Hepatocyte (in vitro differentiated cells): Measurements from ENCODE around the gene ENO2. TPM values are rescaled to one million over a fixed set of nuclear protein-coding genes. Genes with fewer than 3 reads are reported as not detected.

Experiments
- DNase-seq: peaks from one replicate; pipeline ENCODE4 v3.0.0-alpha.2; 2016; ENCODE audit warnings: low spot score
- H2AFZ ChIP-seq: fragments of 200-600 bp; sonication (generic); 2 replicates; pipeline ENCODE4 v1.6.0; 2016; ENCODE audit warnings: antibody characterized with exemption, mild to moderate bottlenecking
- H3K27ac ChIP-seq: fragments of 200-600 bp; sonication (generic); 2 replicates; pipeline ENCODE4 v1.5.1; 2016; ENCODE audit warnings: mild to moderate bottlenecking
- H3K27me3 ChIP-seq: fragments of 200-600 bp; sonication (generic); 2 replicates; pipeline ENCODE4 v1.6.1; 2016
- H3K36me3 ChIP-seq: fragments of 200-600 bp; sonication (generic); replicated peaks from 2 replicates; pipeline ENCODE4 v1.5.1; 2016; ENCODE audit warnings: low read depth; ENCODE audit not compliant: insufficient read depth
- H3K4me1 ChIP-seq: fragments of 200-600 bp; sonication (generic); 2 replicates; pipeline ENCODE4 v1.5.1; 2016; ENCODE audit warnings: mild to moderate bottlenecking, moderate library complexity; ENCODE audit not compliant: insufficient read depth
- H3K4me2 ChIP-seq: fragments of 200-600 bp; sonication (generic); 2 replicates; pipeline ENCODE4 v1.6.0; 2016
- H3K4me3 ChIP-seq: fragments of 200-600 bp; sonication (generic); 2 replicates; pipeline ENCODE4 v1.5.1; 2016; ENCODE audit warnings: mild to moderate bottlenecking
- H3K79me2 ChIP-seq: fragments of 200-600 bp; sonication (generic); 2 replicates; pipeline ENCODE4 v1.6.0; 2017; ENCODE audit warnings: mild to moderate bottlenecking
- H3K9me2 ChIP-seq: fragments of 200-600 bp; sonication (generic); replicated peaks from 2 replicates; pipeline ENCODE4 v1.6.0; 2017; ENCODE audit warnings: mild to moderate bottlenecking; ENCODE audit not compliant: insufficient read depth
- H3K9me3 ChIP-seq: fragments of 200-600 bp; sonication (generic); 2 replicates; pipeline ENCODE4 v1.5.1; 2016; ENCODE audit warnings: low read depth, mild to moderate bottlenecking
- H4K20me1 ChIP-seq: fragments of 200-600 bp; sonication (generic); 2 replicates; pipeline ENCODE4 v1.6.0; 2016; ENCODE audit warnings: mild to moderate bottlenecking; ENCODE audit not compliant: insufficient read depth, poor library complexity, severe bottlenecking
- EZH2 ChIP-seq: fragments of 200-600 bp; sonication (generic); IDR thresholded peaks from 2 replicates; pipeline ENCODE4 v1.6.1; 2016; ENCODE audit warnings: antibody characterized with exemption, mild to moderate bottlenecking, borderline replicate concordance
- EZH2phosphoT487 ChIP-seq: fragments of 200-600 bp; sonication (generic); IDR thresholded peaks from one replicate; pipeline ENCODE4 v1.6.1; 2018; ENCODE audit warnings: antibody characterized with exemption, mild to moderate bottlenecking, low read depth, moderate library complexity; ENCODE audit not compliant: unreplicated experiment, severe bottlenecking
- WGBS: methylation state at CpG from one replicate; pipeline ENCODE4 v1.1.6; 2016; ENCODE audit warnings: low lambda C conversion rate; ENCODE audit errors: missing lambda C conversion rate; 5-methylcytosine and 5-hydroxymethylcytosine counted together
- polyA plus RNA-seq: library from polyadenylated mRNA; unstranded; fragments of >200 nt; fragmentation: Nextera tagmentation; extraction: Ambion mirVana; gene quantifications from 2 replicates; pipeline ENCODE4 v1.2.1, GENCODE V29; 2016
- total RNA-seq: library from RNA; depleted of rRNA; stranded (reverse); fragments of >200 nt; gene quantifications from 2 replicates; pipeline ENCODE4 v1.2.3, GENCODE V29; 2014
- TF ChIP-seq, protein P1 (sequence below): fragments of 200-600 bp; sonication (generic); IDR thresholded peaks from 2 replicates; pipeline ENCODE4 v1.5.1; 2016; ENCODE audit warnings: antibody characterized with exemption, mild to moderate bottlenecking; ENCODE audit not compliant: poor library complexity

ENO2 gene
- total and polyA plus RNA-seq, 2 experiments from 2014 or later, result 11.8 to 14.2 TPM

DNA sequence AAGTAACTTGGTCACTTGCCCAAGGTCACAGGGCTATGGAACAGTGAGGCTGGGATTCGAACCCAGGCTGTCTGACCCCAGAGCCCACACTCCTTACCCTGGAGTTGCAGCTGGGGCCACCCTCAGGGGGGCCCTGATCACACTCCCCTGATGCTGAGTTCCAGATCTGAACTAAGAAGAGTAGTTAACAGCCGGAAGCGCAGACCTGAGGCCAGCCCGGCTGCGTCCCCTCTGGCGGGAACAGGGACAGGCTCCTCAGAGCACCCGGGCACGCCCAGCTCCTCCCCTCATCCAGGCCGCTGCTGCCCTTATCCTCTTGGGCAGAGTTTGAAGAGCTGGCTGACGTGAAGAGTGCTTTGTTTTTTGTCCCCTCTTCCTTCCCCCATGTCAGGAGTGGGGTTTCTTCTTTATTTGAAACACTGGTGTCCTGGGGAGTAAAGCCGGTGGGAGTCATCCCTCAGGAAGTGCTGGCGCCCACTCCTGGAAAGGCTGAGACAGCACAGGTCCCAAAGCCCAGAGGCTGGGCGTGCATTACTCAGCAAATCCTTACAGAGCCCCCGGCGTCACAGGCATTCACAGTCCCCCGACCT, 47.4 kb downstream of the ENO2 start:
- 15% methylated on average over 16 of the region's 16 CpGs for WGBS
- Histone ChIP-seq H3K79me2 (peaks cover 27% of the 10 kb centered on the region), H3K36me3 (no peaks in the 10 kb centered on the region), H3K4me3 (no peak overlapping the region), H3K9me3 (no peaks in the 10 kb centered on the region), H3K27ac (peak overlapping the region; percentile 100), H3K9me2 (no peaks in the 10 kb centered on the region), H3K4me2 (peak overlapping the region; percentile 84), H3K4me1 (peaks cover 17% of the 10 kb centered on the region), H2AFZ (peak overlapping the region; percentile 4), H3K27me3 (no peaks in the 10 kb centered on the region), H4K20me1 (peaks cover 6% of the 10 kb centered on the region)
- peak; percentile 89 for DNase-seq
- no peak for TF ChIP-seq EZH2phosphoT487
- TF ChIP-seq, protein P1, sequence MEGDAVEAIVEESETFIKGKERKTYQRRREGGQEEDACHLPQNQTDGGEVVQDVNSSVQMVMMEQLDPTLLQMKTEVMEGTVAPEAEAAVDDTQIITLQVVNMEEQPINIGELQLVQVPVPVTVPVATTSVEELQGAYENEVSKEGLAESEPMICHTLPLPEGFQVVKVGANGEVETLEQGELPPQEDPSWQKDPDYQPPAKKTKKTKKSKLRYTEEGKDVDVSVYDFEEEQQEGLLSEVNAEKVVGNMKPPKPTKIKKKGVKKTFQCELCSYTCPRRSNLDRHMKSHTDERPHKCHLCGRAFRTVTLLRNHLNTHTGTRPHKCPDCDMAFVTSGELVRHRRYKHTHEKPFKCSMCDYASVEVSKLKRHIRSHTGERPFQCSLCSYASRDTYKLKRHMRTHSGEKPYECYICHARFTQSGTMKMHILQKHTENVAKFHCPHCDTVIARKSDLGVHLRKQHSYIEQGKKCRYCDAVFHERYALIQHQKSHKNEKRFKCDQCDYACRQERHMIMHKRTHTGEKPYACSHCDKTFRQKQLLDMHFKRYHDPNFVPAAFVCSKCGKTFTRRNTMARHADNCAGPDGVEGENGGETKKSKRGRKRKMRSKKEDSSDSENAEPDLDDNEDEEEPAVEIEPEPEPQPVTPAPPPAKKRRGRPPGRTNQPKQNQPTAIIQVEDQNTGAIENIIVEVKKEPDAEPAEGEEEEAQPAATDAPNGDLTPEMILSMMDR, result peak; percentile 58

DNA sequence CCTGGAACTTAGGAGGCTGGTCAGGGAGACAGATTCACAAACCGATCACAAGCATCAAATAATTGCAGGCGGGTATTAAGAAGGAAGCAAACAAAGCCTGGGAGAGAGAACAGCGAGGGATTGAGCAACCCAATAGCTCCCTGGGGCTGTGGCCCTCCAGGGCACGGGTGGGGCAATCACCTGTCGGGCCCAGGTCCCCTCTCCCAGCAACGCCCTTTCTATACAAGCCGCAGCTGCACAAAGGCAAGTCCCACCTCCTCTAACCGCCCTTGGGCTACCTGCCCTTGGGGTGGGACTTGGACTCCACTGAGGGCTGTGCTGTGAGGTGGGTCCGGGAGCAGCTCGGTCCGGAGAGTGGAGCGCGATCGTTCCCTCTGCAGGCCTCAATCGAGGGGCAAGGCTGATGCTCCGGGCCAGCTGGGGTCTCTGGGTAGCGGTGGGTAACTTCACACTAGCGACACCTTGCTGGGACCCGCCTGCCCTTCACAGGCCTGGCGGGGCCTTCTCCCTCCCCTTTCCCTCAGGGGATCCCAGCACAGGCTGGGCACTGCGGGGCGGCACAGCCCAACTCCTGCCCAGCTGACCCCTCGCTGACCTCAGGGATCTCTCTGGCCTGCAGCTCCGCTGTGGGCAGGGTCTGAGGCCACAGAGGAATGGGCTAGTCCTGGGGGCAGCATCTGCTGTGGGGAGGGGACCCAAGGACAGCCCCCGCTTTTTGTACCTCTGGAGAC, 48.1 kb downstream of the ENO2 start:
- Histone ChIP-seq H3K4me2 (peak overlapping the region; percentile 84), H4K20me1 (peaks cover 6% of the 10 kb centered on the region), H3K9me3 (no peaks in the 10 kb centered on the region), H3K4me1 (peaks cover 17% of the 10 kb centered on the region), H3K4me3 (peak overlapping the region; percentile 25), H3K9me2 (no peaks in the 10 kb centered on the region), H3K27ac (peak overlapping the region; percentile 100), H2AFZ (peak overlapping the region; percentile 4), H3K36me3 (no peaks in the 10 kb centered on the region), H3K27me3 (no peaks in the 10 kb centered on the region), H3K79me2 (peaks cover 34% of the 10 kb centered on the region)
- no peak for TF ChIP-seq EZH2
- TF ChIP-seq, protein P1, result no peak
- TF ChIP-seq EZH2phosphoT487, result no peak
- 40% methylated on average over 25 of the region's 25 CpGs for WGBS
- peak; percentile 81 for DNase-seq

DNA sequence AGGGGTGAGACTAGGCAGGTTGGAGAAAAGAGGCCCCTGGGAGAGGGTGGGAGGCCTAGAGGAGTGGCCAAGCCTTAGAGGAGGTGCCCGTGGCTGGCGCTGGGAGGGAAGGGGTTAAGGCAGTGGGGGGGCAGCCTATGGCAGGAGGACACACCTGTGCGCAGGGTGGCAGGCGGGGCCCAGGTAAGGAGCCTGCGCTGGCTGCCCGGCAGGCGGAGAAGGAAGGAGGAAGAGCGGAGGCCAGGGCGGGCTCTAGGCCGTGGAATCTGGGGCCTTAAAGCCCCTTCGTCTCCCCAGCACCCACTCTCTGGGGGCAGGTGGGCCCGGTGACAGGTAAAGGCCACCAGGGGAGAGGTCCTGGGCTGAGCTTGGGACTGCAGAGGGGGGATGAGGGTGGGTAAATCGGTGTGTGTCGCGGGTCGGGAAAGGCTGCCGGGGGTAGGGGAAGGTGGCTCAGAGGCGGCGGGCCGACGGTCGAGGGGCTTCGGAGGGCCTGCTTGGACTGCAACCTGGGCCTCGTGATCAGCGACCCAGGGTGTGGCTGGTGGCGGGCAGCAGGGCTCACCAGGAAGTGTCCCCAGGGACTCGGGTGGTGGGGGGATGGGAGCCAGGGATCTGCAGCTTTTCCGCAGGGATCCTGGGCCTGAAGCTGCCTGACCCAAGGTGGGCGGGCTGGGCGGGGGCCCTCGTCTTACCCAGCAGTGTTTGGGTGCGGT, 48.8 kb downstream of the ENO2 start:
- WGBS, result 46% methylated on average over 7 of the region's 32 CpGs
- H3K79me2 ChIP-seq, result peaks cover 39% of the 10 kb centered on the region
- peak overlapping the region; percentile 84 for H3K4me2 ChIP-seq
- TF ChIP-seq EZH2phosphoT487 (no peak), EZH2 (no peak)
- TF ChIP-seq, protein P1, result no peak
- peak overlapping the region; percentile 74 for H3K4me3 ChIP-seq
- H3K9me2 ChIP-seq, result no peaks in the 10 kb centered on the region
- H3K36me3 ChIP-seq, result no peaks in the 10 kb centered on the region
- H2AFZ ChIP-seq, result no peak overlapping the region
- H3K27ac ChIP-seq, result peak overlapping the region; percentile 100
- no peaks in the 10 kb centered on the region for H3K27me3 ChIP-seq
- no peaks in the 10 kb centered on the region for H3K9me3 ChIP-seq
- DNase-seq, result peak; percentile 95
- H4K20me1 ChIP-seq, result peaks cover 6% of the 10 kb centered on the region
- peaks cover 17% of the 10 kb centered on the region for H3K4me1 ChIP-seq
